ENCODE measurements around the gene AADACL2.

The AADACL2 gene

DNA sequence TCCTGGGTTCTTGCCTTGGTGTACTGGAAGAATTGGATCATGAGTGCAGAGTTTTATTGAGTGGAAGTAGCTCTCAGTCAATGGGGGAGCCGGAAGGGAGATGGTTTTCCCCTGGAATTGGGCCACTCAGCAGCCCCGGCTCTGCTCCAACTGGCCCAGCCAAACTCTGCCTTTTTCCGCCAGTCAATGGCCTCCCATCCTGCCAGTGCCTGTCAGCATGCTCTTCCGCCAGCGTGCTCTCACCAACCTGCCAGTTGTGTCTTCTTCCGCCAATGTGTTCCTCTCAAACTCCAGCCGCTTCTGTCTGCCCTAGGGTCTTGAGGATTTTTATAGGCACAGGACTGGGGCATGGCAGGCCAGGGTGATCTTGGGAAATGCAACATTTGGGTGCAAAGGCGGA, 12.4 kb upstream of the AADACL2 start:
- Histone ChIP-seq H3K4me1 (ENCODE audit: control insufficient read depth in 5 of 5, insufficient read depth in 5 of 5, low read length in 5 of 5) (no peaks in the 10 kb centered on the region), H3K4me3 (ENCODE audit: low read depth in 1 of 5, low read length in 5 of 5) (no peak overlapping the region), H3K27me3 (ENCODE audit: control insufficient read depth in 5 of 5, insufficient read depth in 4 of 5, low read length in 5 of 5) (no peaks in the 10 kb centered on the region), H3K9me3 (ENCODE audit: control insufficient read depth in 5 of 5, low read length in 5 of 5) (peaks cover 0 to 8% (median 5%) of the 10 kb centered on the region in 5 donors), H3K27ac (ENCODE audit: low read depth, low read length) (no peak overlapping the region), H3K9ac (ENCODE audit: low read length in 5 of 5) (no peak overlapping the region), H3K36me3 (ENCODE audit: control insufficient read depth in 5 of 5, insufficient read depth in 5 of 5, low read length in 5 of 5) (no peaks in the 10 kb centered on the region)

DNA sequence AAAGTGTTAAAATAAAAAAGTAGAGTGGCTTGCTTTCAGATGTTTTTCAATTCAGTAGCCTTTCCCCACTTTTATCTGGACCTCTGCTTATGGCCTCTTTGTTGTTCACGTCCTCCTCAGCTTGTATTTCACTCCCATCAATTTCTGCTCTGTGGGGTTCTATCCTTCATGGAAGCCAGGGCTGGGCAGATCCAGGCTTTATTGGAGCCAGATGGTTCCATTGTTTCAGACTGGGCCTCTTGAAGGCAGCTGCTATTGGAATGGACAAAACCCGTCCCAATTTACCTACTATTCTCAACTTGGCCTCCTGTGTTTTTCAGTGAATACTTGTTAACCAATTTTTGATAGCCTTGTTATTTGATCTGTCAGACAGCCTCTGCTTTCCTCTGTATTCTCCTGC, 10.9 kb upstream of the AADACL2 start:
- no peaks in the 10 kb centered on the region for H3K4me1 ChIP-seq (ENCODE audit: control insufficient read depth in 5 of 5, insufficient read depth in 5 of 5, low read length in 5 of 5)
- H3K9me3 ChIP-seq (ENCODE audit: control insufficient read depth in 5 of 5, low read length in 5 of 5) = peaks cover 0 to 8% (median 5%) of the 10 kb centered on the region in 5 donors
- no peak overlapping the region for H3K9ac ChIP-seq (ENCODE audit: low read length in 5 of 5)
- H3K27ac ChIP-seq (ENCODE audit: low read depth, low read length) = no peak overlapping the region
- H3K27me3 ChIP-seq (ENCODE audit: control insufficient read depth in 5 of 5, insufficient read depth in 4 of 5, low read length in 5 of 5) = no peaks in the 10 kb centered on the region
- no peak overlapping the region for H3K4me3 ChIP-seq (ENCODE audit: low read depth in 1 of 5, low read length in 5 of 5)
- H3K36me3 ChIP-seq (ENCODE audit: control insufficient read depth in 5 of 5, insufficient read depth in 5 of 5, low read length in 5 of 5) = no peaks in the 10 kb centered on the region

DNA sequence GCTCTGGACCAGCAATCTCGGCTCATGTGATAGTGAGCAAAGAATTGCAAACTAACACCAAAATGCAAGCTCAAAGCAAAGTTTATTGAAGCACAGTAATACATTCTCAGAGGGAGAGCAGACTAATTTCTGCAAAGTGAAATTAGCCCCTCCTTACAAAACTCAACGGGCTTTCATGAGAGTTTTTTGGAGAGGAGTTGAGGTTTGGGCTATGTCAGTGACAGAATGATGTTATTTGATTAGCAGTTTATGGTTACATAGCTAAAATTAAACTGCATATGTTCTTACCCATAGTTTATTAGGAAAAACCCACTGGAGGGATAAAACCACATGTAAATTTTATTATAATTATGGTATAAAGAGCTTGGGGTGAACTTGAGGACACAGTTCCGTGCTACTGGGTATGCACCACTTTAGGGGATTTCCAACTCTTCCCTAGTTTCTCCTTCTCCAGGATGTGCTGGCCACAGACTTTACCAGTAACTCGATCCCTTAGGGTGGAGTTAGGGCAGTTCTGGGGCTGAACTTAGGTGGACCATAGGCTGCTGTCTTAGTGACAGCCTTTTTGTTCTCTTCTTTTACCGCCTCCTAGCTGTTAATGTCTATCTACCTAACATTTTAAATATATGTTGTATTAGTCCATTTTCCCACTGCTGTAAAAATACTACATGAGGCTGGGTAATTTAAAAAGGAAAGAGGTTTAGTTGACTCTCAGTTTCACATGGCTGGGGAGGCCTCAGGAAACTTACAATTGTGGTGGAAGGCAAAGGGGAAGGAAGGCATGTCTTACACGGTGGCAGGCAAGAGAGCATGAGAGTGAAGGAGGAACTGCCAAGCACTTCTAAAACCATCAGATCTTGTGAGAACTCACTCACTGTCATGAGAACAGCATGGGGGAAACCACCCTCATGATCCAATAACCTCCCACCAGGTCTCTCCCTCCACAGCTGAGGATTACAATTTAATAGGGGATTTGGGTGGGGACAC, 8.9 kb upstream of the AADACL2 start:
- Histone ChIP-seq H3K36me3 (ENCODE audit: control insufficient read depth in 5 of 5, insufficient read depth in 5 of 5, low read length in 5 of 5) (no peaks in the 10 kb centered on the region), H3K4me1 (ENCODE audit: control insufficient read depth in 5 of 5, insufficient read depth in 5 of 5, low read length in 5 of 5) (no peaks in the 10 kb centered on the region), H3K27ac (ENCODE audit: low read depth, low read length) (no peak overlapping the region), H3K4me3 (ENCODE audit: low read depth in 1 of 5, low read length in 5 of 5) (no peak overlapping the region), H3K27me3 (ENCODE audit: control insufficient read depth in 5 of 5, insufficient read depth in 4 of 5, low read length in 5 of 5) (no peaks in the 10 kb centered on the region), H3K9ac (ENCODE audit: low read length in 5 of 5) (no peak overlapping the region), H3K9me3 (ENCODE audit: control insufficient read depth in 5 of 5, low read length in 5 of 5) (peaks cover 0 to 8% (median 5%) of the 10 kb centered on the region in 5 donors)

DNA sequence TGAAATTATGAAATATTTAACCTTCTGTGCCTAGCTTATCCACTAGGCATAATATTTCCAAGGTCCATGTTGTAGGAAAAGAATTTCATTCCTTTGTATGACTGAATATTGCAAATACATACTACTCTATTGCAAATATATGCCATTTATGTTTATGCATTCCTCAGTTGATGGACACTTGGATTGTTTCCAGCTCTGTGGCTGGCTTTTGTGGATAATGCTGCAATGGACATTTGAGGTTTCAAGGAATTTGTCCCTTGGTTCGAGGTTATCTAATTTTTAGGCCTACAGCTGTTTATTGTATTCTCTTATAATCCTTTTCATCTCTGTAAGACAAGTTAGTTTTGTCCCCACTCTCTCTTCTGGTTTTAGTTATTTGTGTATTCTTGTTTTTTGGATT, 7.7 kb upstream of the AADACL2 start:
- H3K9ac ChIP-seq (ENCODE audit: low read length in 5 of 5) = no peak overlapping the region

DNA sequence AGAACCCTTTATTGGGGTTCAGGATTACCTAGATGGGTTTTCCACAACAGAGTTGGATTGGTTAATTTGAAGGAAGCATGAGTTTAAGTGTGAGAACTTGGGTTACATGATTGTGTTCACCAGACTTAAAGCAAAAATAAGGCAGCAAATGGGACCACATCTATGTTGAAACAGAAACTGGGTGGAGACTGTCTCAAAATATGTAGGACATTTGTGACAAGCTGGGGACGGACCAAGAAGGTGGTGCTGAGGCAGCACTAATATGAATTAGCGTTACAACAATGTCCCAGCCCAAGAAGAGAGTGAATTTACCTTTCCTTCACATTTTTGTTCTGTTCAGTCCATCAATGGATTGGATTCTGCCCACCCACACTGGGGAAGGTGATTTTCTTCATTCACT, 866 bp upstream of the AADACL2 start:
- Histone ChIP-seq H3K27me3 (ENCODE audit: control insufficient read depth in 5 of 5, insufficient read depth in 4 of 5, low read length in 5 of 5) (no peaks in the 10 kb centered on the region), H3K9ac (ENCODE audit: low read length in 5 of 5) (no peak overlapping the region), H3K36me3 (ENCODE audit: control insufficient read depth in 5 of 5, insufficient read depth in 5 of 5, low read length in 5 of 5) (no peaks in the 10 kb centered on the region), H3K27ac (ENCODE audit: low read depth, low read length) (no peak overlapping the region), H3K4me3 (ENCODE audit: low read depth in 1 of 5, low read length in 5 of 5) (no peak overlapping the region), H3K9me3 (ENCODE audit: control insufficient read depth in 5 of 5, low read length in 5 of 5) (peaks cover 0 to 6% (median 0%) of the 10 kb centered on the region in 5 donors), H3K4me1 (ENCODE audit: control insufficient read depth in 5 of 5, insufficient read depth in 5 of 5, low read length in 5 of 5) (no peaks in the 10 kb centered on the region)

More for the DNA sequence above, 7.7 kb upstream of the AADACL2 start:
- no peaks in the 10 kb centered on the region for H3K4me1 ChIP-seq (ENCODE audit: control insufficient read depth in 5 of 5, insufficient read depth in 5 of 5, low read length in 5 of 5)
- no peak overlapping the region for H3K4me3 ChIP-seq (ENCODE audit: low read depth in 1 of 5, low read length in 5 of 5)
- H3K27me3 ChIP-seq (ENCODE audit: control insufficient read depth in 5 of 5, insufficient read depth in 4 of 5, low read length in 5 of 5) = no peaks in the 10 kb centered on the region
- peaks cover 0 to 8% (median 5%) of the 10 kb centered on the region in 5 donors for H3K9me3 ChIP-seq (ENCODE audit: control insufficient read depth in 5 of 5, low read length in 5 of 5)
- H3K27ac ChIP-seq (ENCODE audit: low read depth, low read length) = no peak overlapping the region
- no peaks in the 10 kb centered on the region for H3K36me3 ChIP-seq (ENCODE audit: control insufficient read depth in 5 of 5, insufficient read depth in 5 of 5, low read length in 5 of 5)

DNA sequence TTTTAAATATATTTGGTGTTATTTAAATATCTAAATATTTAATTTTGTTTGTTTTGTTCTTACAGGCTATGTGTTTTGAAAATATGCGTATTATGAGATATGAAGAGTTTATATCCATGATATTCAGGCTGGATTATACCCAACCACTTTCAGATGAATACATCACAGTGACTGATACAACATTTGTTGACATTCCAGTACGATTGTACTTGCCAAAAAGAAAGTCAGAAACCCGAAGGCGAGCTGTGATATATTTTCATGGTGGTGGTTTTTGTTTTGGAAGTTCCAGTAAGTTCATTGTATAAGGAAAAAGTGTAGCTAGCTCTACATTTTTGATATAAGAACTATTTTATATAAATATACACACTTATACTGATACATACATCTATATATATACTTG, 6.9 kb downstream of the AADACL2 start:
- Histone ChIP-seq H3K27ac (ENCODE audit: low read depth, low read length) (no peak overlapping the region), H3K36me3 (ENCODE audit: control insufficient read depth in 5 of 5, insufficient read depth in 5 of 5, low read length in 5 of 5) (no peaks in the 10 kb centered on the region), H3K4me1 (ENCODE audit: control insufficient read depth in 5 of 5, insufficient read depth in 5 of 5, low read length in 5 of 5) (no peaks in the 10 kb centered on the region), H3K27me3 (ENCODE audit: control insufficient read depth in 5 of 5, insufficient read depth in 4 of 5, low read length in 5 of 5) (no peaks in the 10 kb centered on the region), H3K9me3 (ENCODE audit: control insufficient read depth in 5 of 5, low read length in 5 of 5) (peaks cover 0 to 7% (median 0%) of the 10 kb centered on the region in 5 donors), H3K9ac (ENCODE audit: low read length in 5 of 5) (no peak overlapping the region), H3K4me3 (ENCODE audit: low read depth in 1 of 5, low read length in 5 of 5) (no peak overlapping the region)

DNA sequence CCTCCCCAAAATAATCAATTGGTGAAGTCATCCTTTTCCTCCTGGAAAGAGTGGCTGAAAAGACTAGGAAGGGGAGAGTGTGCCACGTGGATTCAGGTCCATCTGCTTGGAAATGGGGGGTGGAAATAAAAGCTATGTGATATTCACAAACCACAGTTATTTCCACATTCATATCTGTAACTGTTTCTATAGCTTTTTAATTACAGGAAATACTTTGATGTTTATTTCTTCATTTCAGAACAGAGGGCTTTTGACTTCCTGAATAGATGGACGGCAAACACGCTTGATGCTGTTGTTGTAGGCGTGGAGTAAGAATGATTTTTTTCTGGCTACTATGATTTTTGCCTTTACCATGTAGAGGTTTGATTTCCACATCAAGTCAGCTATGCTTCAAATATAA, 10.1 kb downstream of the AADACL2 start:
- no peaks in the 10 kb centered on the region for H3K4me1 ChIP-seq (ENCODE audit: control insufficient read depth in 5 of 5, insufficient read depth in 5 of 5, low read length in 5 of 5)
- no peaks in the 10 kb centered on the region for H3K36me3 ChIP-seq (ENCODE audit: control insufficient read depth in 5 of 5, insufficient read depth in 5 of 5, low read length in 5 of 5)
- H3K9ac ChIP-seq (ENCODE audit: low read length in 5 of 5) = no peak overlapping the region
- H3K4me3 ChIP-seq (ENCODE audit: low read depth in 1 of 5, low read length in 5 of 5) = no peak overlapping the region
- no peaks in the 10 kb centered on the region for H3K27me3 ChIP-seq (ENCODE audit: control insufficient read depth in 5 of 5, insufficient read depth in 4 of 5, low read length in 5 of 5)
- H3K9me3 ChIP-seq (ENCODE audit: control insufficient read depth in 5 of 5, low read length in 5 of 5) = no peaks in the 10 kb centered on the region
- no peak overlapping the region for H3K27ac ChIP-seq (ENCODE audit: low read depth, low read length)

DNA sequence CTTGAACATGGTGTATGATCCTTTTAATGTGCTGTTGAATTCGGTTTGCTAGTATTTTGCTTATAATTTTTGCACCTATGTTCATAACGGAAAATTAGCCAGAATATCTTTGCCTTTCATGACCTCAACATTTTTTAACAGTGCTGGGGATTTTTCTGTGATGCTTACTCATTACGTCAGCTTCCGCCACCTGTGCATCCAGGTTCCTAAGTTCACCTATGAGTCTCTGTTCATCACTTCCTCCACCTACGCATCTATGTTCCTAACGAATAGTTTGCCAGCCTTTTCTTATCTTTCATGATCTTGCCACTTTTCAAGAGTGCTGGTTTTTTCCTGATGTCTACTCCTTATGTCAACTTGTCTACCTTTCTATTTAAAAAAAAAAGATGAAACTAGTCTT, 16.5 kb downstream of the AADACL2 start:
- no peak overlapping the region for H3K4me3 ChIP-seq (ENCODE audit: low read depth in 1 of 5, low read length in 5 of 5)
- H3K36me3 ChIP-seq (ENCODE audit: control insufficient read depth in 5 of 5, insufficient read depth in 5 of 5, low read length in 5 of 5) = no peaks in the 10 kb centered on the region
- H3K4me1 ChIP-seq (ENCODE audit: control insufficient read depth in 5 of 5, insufficient read depth in 5 of 5, low read length in 5 of 5) = peaks cover 0 to 11% (median 6%) of the 10 kb centered on the region in 5 donors
- no peak overlapping the region for H3K9ac ChIP-seq (ENCODE audit: low read length in 5 of 5)
- H3K9me3 ChIP-seq (ENCODE audit: control insufficient read depth in 5 of 5, low read length in 5 of 5) = no peaks in the 10 kb centered on the region
- no peak overlapping the region for H3K27ac ChIP-seq (ENCODE audit: low read depth, low read length)
- H3K27me3 ChIP-seq (ENCODE audit: control insufficient read depth in 5 of 5, insufficient read depth in 4 of 5, low read length in 5 of 5) = no peaks in the 10 kb centered on the region

DNA sequence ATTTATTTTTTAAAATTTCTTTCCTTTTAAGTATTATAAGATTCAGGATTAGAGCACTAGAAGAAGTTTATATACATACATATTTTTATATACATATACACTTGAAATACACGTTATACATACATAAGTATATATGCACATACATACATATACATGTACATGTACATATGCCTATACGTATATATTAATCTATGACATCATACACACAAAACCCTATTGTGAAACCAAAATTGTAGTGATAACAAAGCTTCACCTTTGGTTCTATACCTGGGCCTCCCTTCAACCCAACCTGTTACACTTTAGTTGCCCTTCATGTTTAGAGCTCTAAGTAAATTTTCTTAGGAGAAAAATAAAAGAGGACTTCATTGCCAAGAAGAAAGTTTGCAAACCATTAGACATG, 17.0 kb downstream of the AADACL2 start:
- Histone ChIP-seq H3K4me1 (ENCODE audit: control insufficient read depth in 5 of 5, insufficient read depth in 5 of 5, low read length in 5 of 5) (peaks cover 0 to 11% (median 6%) of the 10 kb centered on the region in 5 donors), H3K9ac (ENCODE audit: low read length in 5 of 5) (no peak overlapping the region), H3K36me3 (ENCODE audit: control insufficient read depth in 5 of 5, insufficient read depth in 5 of 5, low read length in 5 of 5) (no peaks in the 10 kb centered on the region), H3K9me3 (ENCODE audit: control insufficient read depth in 5 of 5, low read length in 5 of 5) (no peaks in the 10 kb centered on the region), H3K27ac (ENCODE audit: low read depth, low read length) (no peak overlapping the region), H3K4me3 (ENCODE audit: low read depth in 1 of 5, low read length in 5 of 5) (no peak overlapping the region), H3K27me3 (ENCODE audit: control insufficient read depth in 5 of 5, insufficient read depth in 4 of 5, low read length in 5 of 5) (no peaks in the 10 kb centered on the region)

DNA sequence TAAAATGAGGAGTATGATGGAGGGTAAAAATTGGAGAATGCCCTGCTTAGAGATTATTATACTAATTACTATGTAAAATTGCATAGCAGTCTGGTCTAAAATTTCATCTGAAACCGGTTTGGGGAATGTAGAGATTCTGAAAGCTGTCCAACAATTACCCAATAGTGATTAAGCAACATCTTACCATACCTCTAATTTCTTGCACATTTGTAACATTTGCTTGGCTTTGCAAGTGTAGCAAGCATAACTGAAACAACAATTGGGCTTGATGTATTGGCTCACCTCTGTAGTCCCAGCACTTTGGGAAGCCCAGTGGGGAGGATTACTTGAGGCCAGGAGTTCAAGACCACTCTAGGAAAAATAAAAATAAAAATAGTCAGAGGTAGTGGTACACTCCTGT, 17.4 kb downstream of the AADACL2 start:
- H3K4me3 ChIP-seq (ENCODE audit: low read depth in 1 of 5, low read length in 5 of 5) = no peak overlapping the region
- peaks cover 0 to 11% (median 6%) of the 10 kb centered on the region in 5 donors for H3K4me1 ChIP-seq (ENCODE audit: control insufficient read depth in 5 of 5, insufficient read depth in 5 of 5, low read length in 5 of 5)
- H3K36me3 ChIP-seq (ENCODE audit: control insufficient read depth in 5 of 5, insufficient read depth in 5 of 5, low read length in 5 of 5) = no peaks in the 10 kb centered on the region
- no peaks in the 10 kb centered on the region for H3K9me3 ChIP-seq (ENCODE audit: control insufficient read depth in 5 of 5, low read length in 5 of 5)
- H3K27ac ChIP-seq (ENCODE audit: low read depth, low read length) = no peak overlapping the region
- H3K9ac ChIP-seq (ENCODE audit: low read length in 5 of 5) = no peak overlapping the region
- no peaks in the 10 kb centered on the region for H3K27me3 ChIP-seq (ENCODE audit: control insufficient read depth in 5 of 5, insufficient read depth in 4 of 5, low read length in 5 of 5)

All from subcutaneous abdominal adipose tissue (tissue), 5 donors.